ENCODE measurements around the gene SETBP1.

The SETBP1 gene

GRCh38 chr18:44741511-44741910 is 60.8 kb downstream of the SETBP1 start (continued):
- no peak for TF ChIP-seq PATZ1 (tag by site-specific recombination; IDR thresholded peaks at IDR 0.05)

- H3K4me3 ChIP-seq (ENCODE audit: low read depth, low read length): no peak overlapping the region
- no peak overlapping the region for H3K27ac ChIP-seq (ENCODE audit: extremely low read depth, low read depth, low read length)
- H3K36me3 ChIP-seq (ENCODE audit: control insufficient read depth in 2 of 2, insufficient read depth in 1 of 2, low read length in 2 of 2): no peaks in the 10 kb centered on the region
- ChIA-PET CTCF (interaction anchor here (1.0 kb wide), 1 partner anchor 54 kb away, joined by 3 read pairs; no protein-coding TSS in a partner anchor), POLR2A (interaction anchor here (1.3 kb wide), 1 partner anchor 61 kb away, joined by 5 read pairs; the partner anchor contains the start of gene SETBP1)
- H3K9me3 ChIP-seq (ENCODE audit: control insufficient read depth, insufficient read depth, low read depth, low read length): no peaks in the 10 kb centered on the region
- no peak for TF ChIP-seq ZNF76 (tag by site-specific recombination; IDR thresholded peaks at IDR 0.05; ENCODE audit: borderline replicate concordance, low read depth)
- 0 out of 2 replicates have a peak, but pooled peaks have one; percentile 71 for TF ChIP-seq ZNF239 (tag by site-specific recombination; IDR thresholded peaks at IDR 0.05)
- no peak for TF ChIP-seq OSR2 (tag by site-specific recombination; IDR thresholded peaks at IDR 0.05)
- no peak for TF ChIP-seq ZNF426 (tag by site-specific recombination; IDR thresholded peaks at IDR 0.05)
- no peak for TF ChIP-seq ZNF518A (tag by site-specific recombination; conservative IDR thresholded peaks at IDR 0.05; ENCODE audit: low read depth)
- TF ChIP-seq ZNF335 (tag by site-specific recombination; conservative IDR thresholded peaks at IDR 0.05): no peak
- no peak for TF ChIP-seq ZNF26 (tag by site-specific recombination; IDR thresholded peaks at IDR 0.05)
- TF ChIP-seq ZNF366 (tag by site-specific recombination; conservative IDR thresholded peaks at IDR 0.05): no peak
- peaks cover 8% of the 10 kb centered on the region for H3K4me1 ChIP-seq (ENCODE audit: control insufficient read depth, insufficient read depth, low read length)
These were observed 61.4 kb downstream of the SETBP1 start for GRCh38 chr18:44742126-44742525.

- Histone ChIP-seq H3K4me1 (ENCODE audit: control insufficient read depth, insufficient read depth, low read length) (peaks cover 8% of the 10 kb centered on the region), H3K27ac (ENCODE audit: extremely low read depth, low read depth, low read length) (0 out of 2 replicates have a peak overlapping the region, but pooled peaks have one; percentile 37), H3K4me3 (ENCODE audit: low read depth, low read length) (no peak overlapping the region), H3K9me3 (ENCODE audit: control insufficient read depth, insufficient read depth, low read depth, low read length) (no peaks in the 10 kb centered on the region), H3K36me3 (ENCODE audit: control insufficient read depth in 2 of 2, insufficient read depth in 1 of 2, low read length in 2 of 2) (no peaks in the 10 kb centered on the region)
- ChIA-PET CTCF (no interaction called here), POLR2A (interaction anchor here (1.3 kb wide), 1 partner anchor 62 kb away, joined by 5 read pairs; the partner anchor contains the start of gene SETBP1)
- TF ChIP-seq ZNF514 (tag by site-specific recombination; IDR thresholded peaks at IDR 0.05) (no peak), ZNF132 (tag by site-specific recombination; IDR thresholded peaks at IDR 0.05; ENCODE audit: borderline replicate concordance) (no peak), PRDM4 (tag by site-specific recombination; IDR thresholded peaks at IDR 0.05) (no peak), ZNF214 (tag by site-specific recombination; IDR thresholded peaks at IDR 0.05; ENCODE audit: borderline replicate concordance) (no peak), GLI4 (tag by site-specific recombination; IDR thresholded peaks at IDR 0.05) (no peak), ZNF423 (tag by site-specific recombination; IDR thresholded peaks at IDR 0.05) (no peak), ZNF366 (tag by site-specific recombination; conservative IDR thresholded peaks at IDR 0.05) (peak; percentile 59; the same call in 1 of the 2 replicates), ZXDB (tag by site-specific recombination; IDR thresholded peaks at IDR 0.05) (peak; percentile 61; the same call in 1 of the 2 replicates), TCF7L2 (IDR thresholded peaks at IDR 0.05; ENCODE audit: borderline replicate concordance, low read depth, low read length) (no peak), ZNF114 (tag by site-specific recombination; IDR thresholded peaks at IDR 0.05) (no peak), ZNF521 (tag by site-specific recombination; IDR thresholded peaks at IDR 0.05) (no peak)
These were observed 62.1 kb downstream of the SETBP1 start for GRCh38 chr18:44742718-44743311.
